HG03159 (cell line): ENCODE measurements around the gene IL5.
A peak's percentile ranks its signal among the peaks of the same experiment; 100 is the strongest.
"Not testable (repeated sequence)": the region's sequence is repeated elsewhere in the genome, so short reads cannot be mapped to it uniquely, and the experiment has no call there.

Experiments used
- ATAC-seq: cut with Tn5 transposase; IDR thresholded peaks from one replicate; pipeline ENCODE4 v1.9.1; 2021; ENCODE audit warnings: mild to moderate bottlenecking, moderate library complexity; ENCODE audit not compliant: unreplicated experiment

Gene IL5

DNA sequence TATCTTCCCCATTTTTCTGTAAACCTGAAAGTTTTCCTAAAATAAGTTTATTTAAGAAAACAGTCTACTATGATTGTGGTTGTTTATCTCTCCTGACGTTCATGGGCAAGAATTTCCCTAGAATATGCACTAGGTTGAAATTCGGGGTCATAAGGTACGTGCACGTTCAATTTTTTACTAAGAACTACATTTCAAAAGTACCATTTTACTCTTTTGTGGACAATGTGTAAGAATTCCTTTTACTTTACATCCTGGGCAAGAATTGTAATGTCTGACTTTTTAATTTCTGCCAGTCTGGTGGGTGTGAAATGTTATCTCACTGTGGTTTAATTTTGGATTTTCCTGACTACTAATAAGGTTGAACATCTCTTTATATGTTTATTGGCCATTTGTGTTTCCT, 12.4 kb downstream of the IL5 start:
- no peak for ATAC-seq

DNA sequence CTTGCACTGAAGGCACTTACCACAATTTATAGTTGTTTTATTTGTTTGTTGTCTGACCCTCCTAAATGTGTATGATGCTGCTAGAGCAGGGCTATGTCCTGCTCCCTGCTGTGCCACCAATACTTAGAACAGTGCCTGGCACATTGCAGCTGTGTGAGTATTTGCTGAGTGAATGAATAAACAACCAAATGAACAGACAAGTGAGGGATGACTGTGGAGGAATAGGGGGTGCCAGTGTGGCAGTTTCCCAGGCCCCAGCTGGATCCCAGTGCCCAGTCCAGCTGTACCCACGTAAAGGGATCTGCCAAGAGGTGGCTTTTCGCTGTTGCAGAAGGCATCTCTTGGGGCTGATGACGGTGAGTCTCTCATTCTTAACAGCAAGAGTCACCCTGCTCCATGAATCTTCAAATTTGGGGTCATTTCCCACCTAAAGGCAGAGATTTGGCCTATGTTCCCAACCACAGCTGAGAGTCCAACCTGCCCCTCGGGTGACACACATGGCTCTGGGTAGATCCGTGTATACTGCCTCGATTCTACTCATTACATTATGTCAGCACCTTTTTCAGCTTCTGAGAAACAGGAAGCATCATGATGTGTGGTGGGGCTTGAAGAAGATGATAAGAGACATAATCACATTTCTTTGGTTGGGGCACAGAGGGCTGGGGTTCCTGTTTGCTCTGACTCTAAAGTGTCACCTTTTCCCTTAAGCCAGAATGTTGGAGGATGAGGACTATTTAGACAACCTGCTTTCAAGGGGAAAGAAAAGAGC, 14.3 kb downstream of the IL5 start:
- ATAC-seq: no peak

DNA sequence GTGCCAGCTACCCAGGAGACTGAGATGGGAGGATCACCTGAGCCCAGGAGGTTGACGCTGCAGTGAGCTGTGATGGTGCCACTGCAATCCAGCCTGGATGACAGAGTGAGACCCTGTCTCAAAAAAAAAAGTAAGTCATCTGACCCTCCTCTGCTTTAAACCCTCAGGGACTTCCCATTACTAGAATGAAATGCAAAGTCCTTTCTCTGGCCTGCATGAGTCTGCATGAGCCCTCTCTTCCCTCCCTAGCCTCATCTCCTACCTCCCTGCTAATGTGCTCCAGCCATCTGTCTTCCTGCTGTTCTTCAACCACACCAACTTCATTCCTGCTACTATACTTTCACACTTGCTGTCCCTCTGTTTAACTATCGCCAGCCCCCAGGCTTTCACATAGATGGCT, 15.3 kb downstream of the IL5 start:
- no peak for ATAC-seq

DNA sequence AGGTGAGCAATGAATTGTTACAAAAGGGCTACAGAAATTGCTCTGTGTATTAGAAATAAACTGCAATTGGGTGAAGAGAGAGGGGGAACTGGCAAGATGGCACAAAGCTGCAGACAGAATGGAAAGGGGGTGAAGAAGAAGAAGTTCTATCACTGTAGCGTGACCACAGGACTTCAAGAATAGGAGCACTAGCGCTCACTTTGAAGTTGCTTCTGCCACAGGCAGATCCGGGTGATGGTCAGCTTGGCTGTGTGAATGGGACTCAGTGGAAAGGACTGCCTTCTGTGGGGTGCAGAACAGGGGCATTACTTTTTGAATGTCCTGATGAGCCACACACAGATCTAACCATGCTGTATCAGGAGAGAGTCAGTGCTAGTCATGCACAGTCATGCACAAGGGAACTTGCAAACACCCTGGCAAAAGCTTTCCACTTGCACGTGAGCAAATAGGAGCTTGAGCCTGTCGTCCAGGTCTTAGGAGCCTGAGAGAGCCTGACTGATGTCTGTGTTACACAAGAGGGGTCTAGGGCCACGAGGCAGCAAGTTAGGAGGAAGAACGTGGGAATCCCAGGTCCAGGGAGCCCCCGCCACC, 16.3 kb downstream of the IL5 start:
- ATAC-seq: no peak

DNA sequence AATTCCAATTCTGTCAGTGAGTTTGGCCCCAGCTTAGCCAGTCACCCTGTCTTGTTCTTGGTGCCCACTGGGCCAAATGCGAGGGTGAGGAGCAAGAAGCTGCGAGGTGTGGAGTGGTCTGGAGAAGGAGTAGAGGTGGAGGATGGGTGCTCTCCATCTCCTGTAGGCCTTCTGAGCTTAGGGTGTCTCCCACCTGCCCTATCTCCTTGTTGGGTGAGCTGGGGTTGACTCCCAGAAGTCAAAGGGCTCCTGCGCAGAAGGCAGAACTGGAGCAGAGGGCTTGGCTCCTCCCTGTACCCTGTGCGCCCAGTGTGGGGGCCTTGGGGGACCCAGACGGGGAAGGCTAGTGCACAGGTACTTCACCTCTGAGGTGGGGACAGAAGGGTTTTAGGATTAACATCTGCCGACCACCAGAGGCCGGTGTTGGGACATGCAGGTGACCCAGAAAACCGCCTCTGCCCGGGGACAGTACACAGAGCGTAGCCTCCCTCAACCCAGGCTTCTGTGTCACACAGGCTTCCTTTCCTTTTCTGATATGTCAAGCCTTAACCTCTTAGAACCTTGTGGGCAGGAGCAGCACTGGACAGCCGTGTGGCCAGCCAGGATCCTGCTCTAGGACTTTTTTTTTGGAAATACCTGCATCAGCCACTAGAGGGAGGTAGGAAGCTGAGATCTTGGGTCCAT, 16.9 kb downstream of the IL5 start:
- ATAC-seq: no peak

DNA sequence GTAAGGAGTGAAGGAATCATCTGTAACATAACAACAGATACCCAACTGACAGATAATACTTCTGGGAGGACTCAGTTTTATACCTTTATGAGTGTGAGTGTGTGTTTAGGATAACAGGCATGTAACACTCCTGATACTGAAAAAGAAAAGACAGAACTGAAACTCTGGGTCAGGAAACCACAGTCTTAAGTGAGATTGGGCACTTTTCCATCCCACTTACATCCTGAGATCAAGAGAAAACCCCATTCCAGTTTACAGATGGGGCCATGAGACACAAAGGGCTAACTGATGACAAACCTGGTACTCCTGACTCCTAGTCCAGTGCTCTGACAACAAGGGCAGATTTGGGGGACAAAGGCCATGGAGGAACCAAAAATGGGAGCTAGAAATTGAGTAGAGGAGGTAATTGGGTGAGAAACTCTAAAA, 18.0 kb downstream of the IL5 start:
- ATAC-seq: peak; percentile 75

DNA sequence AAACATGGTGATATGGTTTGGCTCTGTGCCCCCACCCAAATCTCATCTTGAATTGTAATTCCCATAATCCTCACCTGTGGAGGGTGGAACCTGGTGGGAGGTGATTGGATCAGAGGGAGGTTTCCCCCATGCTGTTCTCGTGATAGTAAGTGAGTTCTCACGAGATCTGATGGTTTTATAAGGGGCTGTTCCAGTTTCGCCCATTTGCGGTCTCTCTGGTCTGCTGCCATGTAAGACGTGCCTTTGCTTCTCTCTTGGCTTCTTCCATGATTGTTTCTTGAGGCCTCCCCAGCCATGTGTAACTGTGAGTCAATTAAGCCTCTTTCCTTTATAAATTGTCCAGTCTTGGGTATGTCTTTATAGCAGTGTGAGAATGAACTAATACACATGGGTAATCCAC, 18.4 kb downstream of the IL5 start:
- ATAC-seq: not testable (repeated sequence)

DNA sequence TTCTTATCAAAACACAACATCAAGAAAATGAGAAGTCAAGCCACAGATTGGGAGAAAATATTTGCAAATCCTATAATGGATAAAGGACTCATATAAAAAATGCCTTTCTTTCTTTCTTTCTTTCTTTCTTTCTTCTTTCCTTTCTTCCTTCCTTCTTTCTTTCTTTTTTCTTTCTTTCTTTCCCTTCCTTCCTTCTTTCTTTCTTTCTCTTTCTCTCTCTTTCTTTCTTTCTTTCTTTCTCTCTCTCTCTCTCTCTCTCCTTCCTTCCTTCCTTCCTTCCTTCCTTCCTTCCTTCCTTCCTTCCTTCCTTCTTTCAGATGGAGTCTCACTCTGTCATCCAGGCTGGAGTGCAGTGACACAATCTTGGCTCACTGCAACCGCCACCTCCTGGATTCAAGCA, 21.3 kb downstream of the IL5 start:
- not testable (repeated sequence) for ATAC-seq

DNA sequence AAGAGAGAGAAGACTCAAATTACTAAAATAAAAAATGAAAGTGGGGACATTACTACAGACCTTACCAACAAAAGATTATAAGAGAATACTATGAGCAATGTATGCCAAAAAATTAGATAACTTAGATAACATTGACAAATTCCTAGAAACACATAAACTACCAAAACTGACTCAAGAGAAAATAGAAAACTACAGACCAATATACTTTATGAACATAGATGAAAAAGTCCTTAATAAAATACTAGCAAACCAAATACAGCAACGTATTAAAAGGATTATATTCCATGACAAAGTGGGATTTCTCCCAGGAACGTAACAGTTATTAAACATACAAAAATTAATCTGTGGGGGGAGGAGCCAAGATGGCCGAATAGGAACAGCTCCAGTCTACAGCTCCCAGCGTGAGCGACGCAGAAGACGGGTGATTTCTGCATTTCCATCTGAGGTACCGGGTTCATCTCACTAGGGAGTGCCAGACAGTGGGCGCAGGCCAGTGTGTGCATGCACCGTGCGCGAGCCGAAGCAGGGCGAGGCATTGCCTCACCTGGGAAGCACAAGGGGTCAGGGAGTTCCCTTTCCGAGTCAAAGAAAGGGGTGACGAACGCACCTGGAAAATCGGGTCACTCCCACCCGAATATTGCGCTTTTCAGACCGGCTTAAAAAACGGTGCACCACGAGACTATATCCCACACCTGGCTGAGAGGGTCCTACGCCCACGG, 29.5 kb downstream of the IL5 start:
- not testable (repeated sequence) for ATAC-seq

DNA sequence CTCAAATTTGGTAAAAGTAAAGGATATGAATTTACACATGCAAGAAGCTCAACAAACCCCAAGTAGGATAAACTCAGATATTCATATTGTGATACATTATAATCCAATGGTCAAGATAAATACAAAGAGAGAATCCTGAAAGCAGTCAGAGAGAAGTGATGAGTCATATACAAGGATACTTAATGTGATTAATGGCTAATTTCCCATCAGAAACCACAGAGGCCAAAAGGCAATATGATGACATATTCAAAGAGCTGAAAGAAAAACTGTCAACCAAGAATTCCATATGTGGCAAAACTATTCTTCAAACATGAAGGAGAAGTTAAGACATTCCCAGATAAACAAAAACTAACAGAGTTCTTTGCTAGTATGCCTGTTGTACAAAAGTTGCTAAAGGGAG, 33.2 kb downstream of the IL5 start:
- no peak for ATAC-seq

DNA sequence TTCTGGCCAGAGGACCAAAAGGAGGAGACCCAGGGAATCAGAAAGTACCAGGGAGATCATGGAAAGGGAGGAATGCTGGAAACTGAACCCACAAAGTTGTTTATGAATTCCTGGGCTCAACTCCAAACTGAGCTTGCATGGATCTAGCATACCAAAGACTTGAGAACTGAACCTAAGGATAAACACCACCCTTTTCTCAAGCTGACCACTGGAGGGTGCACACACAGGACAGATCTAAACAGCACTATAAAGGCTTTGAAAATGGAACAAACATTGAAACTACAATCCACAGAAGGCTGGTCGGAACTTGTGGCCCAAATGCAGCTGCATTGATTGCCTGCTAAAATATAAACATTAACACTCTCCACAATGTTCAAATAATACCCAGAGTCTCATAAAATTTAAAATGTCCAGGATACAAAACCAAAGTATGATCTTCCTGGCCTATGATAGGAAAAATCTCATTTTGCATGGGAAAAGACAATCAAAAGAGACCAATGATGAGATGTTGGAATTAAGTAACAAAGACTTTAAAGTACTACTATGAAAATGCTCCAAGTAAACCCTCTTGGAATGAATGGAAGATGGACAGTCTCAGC, 37.1 kb downstream of the IL5 start:
- ATAC-seq: peak; percentile 58

DNA sequence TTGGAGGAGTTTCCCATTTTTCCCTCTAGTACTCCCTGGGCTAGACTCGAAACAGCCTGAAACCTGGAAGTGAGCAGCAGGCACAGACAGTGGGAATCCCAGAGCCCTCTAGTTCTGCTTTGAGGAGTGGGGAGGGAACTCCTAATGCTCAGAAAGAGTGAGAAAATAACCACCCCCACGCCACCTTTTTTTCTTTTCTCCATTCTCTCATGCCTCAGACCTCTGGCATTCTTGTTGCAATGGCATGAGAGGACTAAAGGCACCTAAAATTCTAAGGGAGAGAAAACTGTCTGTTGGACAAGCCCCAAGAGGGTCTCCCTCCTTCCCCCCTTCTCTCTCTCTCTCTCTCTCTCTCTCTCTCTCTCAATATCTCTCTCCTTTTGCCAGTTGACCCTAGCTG, 37.7 kb downstream of the IL5 start:
- no peak for ATAC-seq

DNA sequence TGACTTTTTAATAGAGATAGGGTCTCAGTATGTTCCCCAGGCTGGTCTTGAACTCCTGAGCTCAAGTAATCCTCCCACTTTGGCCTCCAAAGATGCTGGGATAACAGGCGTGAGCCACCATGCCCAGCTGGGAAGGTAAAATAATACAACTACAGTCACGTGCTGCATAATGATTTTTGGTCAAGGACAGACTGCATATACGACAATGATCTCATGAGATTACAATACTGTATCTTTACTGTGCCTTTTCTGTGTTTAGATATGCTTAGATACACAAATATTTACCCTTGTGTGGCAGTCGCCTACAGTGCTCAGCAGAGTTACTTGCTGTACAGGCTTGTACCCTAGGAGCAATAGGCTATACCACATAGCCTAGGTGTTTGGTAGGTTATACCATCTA, 38.6 kb downstream of the IL5 start:
- ATAC-seq: no peak

DNA sequence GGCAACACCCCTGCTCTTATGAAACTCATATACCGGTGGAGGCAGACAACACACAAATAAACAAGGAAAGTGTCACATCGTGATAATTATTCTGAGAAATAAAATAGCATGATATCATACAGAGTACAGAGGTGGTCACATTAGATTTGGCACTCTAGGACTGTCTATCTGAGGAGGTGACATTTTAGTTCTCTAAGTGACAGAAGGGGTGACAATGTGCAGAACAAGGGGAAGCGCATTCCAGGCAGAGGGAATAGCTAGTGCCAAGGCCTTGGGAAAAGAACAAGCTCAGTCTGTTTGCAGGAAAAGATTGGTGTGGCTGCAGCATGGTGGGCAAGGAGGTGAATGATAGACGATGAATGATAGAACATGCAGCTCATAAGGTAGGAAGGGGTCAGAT, 40.1 kb downstream of the IL5 start:
- no peak for ATAC-seq

DNA sequence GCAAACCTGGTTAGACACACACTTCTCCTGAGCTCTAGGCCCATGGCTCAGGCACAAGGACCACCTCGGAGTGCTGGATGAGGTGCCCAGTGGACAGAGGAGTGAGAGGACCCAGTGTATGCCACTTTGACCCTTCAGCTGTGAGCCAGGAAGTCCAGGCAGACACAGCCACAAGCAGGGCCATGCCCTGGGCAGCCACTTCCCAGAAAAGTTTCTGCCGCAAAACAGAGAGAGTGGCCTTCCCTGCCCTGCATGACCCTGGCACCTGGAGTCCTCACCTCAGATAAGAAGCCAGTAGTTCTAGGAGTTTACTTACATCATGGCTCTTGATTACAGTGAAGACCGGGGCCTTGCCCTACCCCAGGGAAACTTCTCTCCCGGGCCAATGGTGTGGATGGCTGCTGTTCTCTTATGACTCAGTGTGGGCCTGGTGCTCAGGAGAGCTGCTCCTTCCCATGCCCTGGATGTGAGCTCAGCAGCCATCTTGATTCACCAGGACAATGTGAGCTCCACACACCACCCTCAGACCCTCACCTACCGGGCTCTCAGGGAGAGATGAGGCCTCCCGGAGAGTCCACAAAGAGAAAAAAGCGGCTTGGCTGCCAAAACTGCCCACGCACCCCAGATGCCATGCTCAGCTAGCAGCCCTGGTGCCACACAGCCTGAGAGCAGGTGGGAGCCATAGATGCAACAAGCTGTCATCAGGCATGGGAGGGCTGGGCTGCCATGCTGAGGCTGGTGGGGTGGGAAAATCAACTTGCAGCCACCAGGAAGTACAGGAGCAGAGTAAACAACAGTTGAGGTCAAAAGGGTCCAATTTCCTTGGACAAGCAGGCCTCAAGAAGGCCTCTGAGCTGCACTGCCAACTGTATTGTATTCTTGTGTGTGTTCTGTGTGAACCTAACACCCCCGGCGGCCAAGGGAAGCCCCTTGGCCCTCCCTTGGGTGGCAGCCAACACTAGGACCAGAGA, 41.1 kb downstream of the IL5 start:
- ATAC-seq: no peak

DNA sequence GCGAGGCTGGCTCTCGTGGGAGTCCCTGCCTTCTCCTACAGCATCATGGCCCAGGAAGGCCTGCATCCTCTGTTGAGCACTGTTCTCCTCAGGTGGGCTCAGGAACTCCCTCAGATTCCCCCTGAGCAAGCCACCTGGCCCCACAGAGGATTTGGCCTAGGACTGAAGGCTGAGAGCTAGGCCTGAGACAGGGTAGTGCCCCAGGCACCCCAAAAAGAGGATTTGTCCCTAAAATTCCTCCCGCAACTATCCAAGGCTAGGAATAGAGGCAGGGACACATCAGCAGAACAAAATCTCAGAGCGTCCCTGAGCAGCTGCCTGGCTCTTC, 41.7 kb downstream of the IL5 start:
- no peak for ATAC-seq

DNA sequence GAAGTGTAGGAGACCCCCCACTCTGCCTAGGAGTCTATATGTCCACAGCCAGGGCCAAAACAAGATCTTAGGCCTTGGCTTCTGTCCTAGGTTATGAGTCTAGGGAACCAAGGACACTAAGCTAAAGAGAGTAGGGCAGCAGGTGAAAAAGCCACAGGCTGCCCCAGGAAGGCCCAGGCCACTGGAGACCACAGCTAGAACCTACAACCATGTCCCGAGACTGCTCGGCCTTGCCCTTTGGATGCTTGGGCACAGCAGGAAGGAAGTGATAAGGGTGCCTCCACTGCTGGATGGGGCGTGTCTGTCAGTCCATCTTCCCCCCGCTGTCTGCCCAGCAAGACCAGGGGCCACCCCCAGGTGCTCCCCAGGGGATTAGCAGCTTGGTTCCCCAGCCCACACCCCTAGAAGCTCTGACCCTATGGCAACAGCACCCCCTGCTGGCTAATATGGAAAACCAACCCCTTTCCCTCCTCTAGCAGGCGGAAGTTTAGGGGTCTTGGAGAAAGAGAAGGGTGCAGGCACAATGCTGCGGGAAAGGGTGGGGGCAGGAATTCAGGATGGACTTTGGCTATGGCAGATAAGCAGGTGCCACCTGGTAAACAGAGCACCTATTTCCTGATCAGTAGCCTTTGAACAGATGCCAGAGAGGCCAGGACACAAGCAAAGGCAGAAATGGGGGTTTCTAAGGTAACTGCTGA, 42.2 kb downstream of the IL5 start:
- ATAC-seq: peak; percentile 33

DNA sequence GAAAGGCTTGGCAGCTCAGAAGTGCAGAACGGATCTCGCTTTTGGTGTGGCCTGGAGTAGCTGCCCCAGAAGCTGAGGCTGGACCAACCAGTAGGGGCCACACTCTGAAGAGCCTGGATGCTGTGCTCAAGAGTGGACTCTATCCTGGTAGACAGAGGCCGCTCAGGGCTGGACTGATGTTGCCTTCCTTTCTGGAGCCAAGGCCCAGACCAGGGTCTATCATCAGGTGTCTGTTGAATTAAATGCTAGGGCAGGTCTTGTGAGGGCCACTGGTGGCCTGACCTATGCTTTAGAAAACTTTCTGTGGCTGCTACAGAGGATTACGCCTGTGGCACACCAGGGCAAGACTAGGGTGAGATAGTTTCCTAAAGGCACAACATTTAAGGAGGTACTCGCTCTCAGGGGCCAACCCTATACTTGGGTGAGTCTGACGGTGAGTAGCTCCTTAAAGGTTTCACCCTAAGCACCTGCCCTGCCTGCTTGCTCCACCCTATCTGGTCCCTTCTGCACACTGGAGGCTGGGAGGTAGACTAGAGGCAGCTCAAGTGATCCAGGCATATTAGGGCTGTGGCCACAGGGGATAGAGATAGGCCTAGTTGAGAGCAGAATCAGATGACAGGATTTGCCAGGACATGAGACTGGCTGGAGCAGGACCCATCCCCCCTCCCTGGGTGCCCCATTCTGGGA, 42.9 kb downstream of the IL5 start:
- ATAC-seq: no peak
